ENCODE results near the gene BRINP3.

Gene BRINP3

DNA sequence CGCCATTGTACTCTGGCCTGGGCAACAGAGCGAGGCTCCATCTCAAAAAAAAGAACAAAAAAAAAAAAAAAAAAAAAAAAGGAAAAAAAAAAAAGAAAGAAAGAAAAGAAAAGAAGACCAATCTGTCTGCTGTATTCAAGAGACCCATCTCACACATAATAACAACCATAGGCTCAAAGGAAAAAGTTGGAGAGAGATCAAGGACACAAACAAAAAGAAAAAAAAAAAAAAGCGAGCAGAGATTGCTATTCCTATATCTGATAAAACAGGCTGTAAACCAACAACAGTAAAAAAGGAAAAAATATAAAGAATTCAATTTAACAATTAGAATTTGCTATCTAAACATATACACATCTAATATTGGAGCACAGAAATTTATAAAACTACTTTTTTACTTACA lies 150.4 kb downstream of the BRINP3 start:
- H4K20me1 ChIP-seq (ENCODE audit: insufficient read depth, low read length): no peaks in the 10 kb centered on the region
- no peak for TF ChIP-seq EZH2 (IDR thresholded peaks at IDR 0.05; ENCODE audit: borderline replicate concordance, low read length)
- TF ChIP-seq, protein P1, sequence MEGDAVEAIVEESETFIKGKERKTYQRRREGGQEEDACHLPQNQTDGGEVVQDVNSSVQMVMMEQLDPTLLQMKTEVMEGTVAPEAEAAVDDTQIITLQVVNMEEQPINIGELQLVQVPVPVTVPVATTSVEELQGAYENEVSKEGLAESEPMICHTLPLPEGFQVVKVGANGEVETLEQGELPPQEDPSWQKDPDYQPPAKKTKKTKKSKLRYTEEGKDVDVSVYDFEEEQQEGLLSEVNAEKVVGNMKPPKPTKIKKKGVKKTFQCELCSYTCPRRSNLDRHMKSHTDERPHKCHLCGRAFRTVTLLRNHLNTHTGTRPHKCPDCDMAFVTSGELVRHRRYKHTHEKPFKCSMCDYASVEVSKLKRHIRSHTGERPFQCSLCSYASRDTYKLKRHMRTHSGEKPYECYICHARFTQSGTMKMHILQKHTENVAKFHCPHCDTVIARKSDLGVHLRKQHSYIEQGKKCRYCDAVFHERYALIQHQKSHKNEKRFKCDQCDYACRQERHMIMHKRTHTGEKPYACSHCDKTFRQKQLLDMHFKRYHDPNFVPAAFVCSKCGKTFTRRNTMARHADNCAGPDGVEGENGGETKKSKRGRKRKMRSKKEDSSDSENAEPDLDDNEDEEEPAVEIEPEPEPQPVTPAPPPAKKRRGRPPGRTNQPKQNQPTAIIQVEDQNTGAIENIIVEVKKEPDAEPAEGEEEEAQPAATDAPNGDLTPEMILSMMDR (IDR thresholded peaks at IDR 0.05; ENCODE audit: low read length): no peak

DNA sequence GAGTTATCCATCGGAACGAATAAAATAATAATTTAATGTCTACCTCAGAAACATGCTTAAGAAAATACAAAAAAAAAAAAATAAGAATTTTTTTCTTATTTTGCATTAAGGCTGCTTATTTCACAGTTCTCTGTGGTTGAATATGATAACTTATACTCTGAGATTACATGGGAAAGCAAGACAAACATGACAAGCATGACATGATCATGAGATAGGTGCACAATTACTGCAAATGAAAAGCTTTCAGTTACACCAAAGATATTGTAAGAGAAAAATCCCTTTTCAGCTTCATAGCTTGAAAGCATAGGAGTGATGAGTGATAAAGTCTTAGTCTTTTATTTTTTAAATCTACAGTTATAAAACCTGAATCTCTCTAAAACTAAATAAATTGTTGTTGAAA lies 154.1 kb downstream of the BRINP3 start:
- Histone ChIP-seq H3K27ac (ENCODE audit: low read depth, low read length, poor library complexity, severe bottlenecking) (no peak overlapping the region), H2AFZ (ENCODE audit: low read length) (no peak overlapping the region), H3K4me1 (ENCODE audit: insufficient read depth, low read length, severe bottlenecking) (no peaks in the 10 kb centered on the region), H3K4me2 (ENCODE audit: low read length) (no peak overlapping the region), H3K36me3 (ENCODE audit: insufficient read depth, low read length) (no peaks in the 10 kb centered on the region), H3K9ac (ENCODE audit: low read length) (no peak overlapping the region), H3F3A (ENCODE audit: insufficient read depth, low read length) (no peaks in the 10 kb centered on the region), H3K27me3 (ENCODE audit: insufficient read depth, low read length) (no peaks in the 10 kb centered on the region), H3K4me3 (ENCODE audit: low read depth, low read length, poor library complexity, severe bottlenecking) (no peak overlapping the region), H3K79me2 (ENCODE audit: insufficient read depth, low read length) (no peaks in the 10 kb centered on the region), H4K20me1 (ENCODE audit: insufficient read depth, low read length) (no peaks in the 10 kb centered on the region), H3K9me2 (ENCODE audit: low read depth, low read length) (no peaks in the 10 kb centered on the region), H3K9me3 (ENCODE audit: low read length) (no peaks in the 10 kb centered on the region)
- no peak for TF ChIP-seq EZH2 (IDR thresholded peaks at IDR 0.05; ENCODE audit: borderline replicate concordance, low read length)
- TF ChIP-seq, protein P1 (IDR thresholded peaks at IDR 0.05; ENCODE audit: low read length): no peak

More for the DNA sequence above, 150.4 kb downstream of the BRINP3 start:
- Histone ChIP-seq H3K4me3 (ENCODE audit: low read depth, low read length, poor library complexity, severe bottlenecking) (no peak overlapping the region), H3K4me1 (ENCODE audit: insufficient read depth, low read length, severe bottlenecking) (no peaks in the 10 kb centered on the region), H3F3A (ENCODE audit: insufficient read depth, low read length) (no peaks in the 10 kb centered on the region), H3K9me2 (ENCODE audit: low read depth, low read length) (no peaks in the 10 kb centered on the region), H3K27me3 (ENCODE audit: insufficient read depth, low read length) (no peaks in the 10 kb centered on the region), H3K36me3 (ENCODE audit: insufficient read depth, low read length) (no peaks in the 10 kb centered on the region), H3K4me2 (ENCODE audit: low read length) (no peak overlapping the region), H2AFZ (ENCODE audit: low read length) (no peak overlapping the region), H3K9me3 (ENCODE audit: low read length) (no peaks in the 10 kb centered on the region), H3K27ac (ENCODE audit: low read depth, low read length, poor library complexity, severe bottlenecking) (no peak overlapping the region), H3K9ac (ENCODE audit: low read length) (no peak overlapping the region), H3K79me2 (ENCODE audit: insufficient read depth, low read length) (no peaks in the 10 kb centered on the region)

DNA sequence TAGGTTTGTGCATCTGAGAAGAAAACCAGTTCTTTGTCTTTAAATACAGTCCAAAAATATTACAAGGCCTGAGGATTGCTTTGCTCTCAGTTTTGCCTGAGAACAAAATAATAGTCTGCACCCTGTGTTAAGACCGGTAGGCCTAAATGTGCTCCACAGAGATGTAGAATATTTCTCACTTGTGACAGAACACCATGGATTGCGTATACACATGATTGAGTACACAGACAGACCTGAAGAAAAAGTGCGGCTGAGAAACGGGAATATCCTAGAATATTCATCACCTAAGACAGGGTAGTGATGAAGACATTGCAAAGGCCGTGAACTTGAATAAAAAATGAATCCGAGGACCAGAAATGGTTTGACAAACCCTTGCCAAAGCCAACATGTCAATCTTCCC lies 155.4 kb downstream of the BRINP3 start:
- no peaks in the 10 kb centered on the region for H3K9me3 ChIP-seq (ENCODE audit: low read length)
- no peak overlapping the region for H3K9ac ChIP-seq (ENCODE audit: low read length)
- H3K4me2 ChIP-seq (ENCODE audit: low read length): no peak overlapping the region
- no peak overlapping the region for H3K4me3 ChIP-seq (ENCODE audit: low read depth, low read length, poor library complexity, severe bottlenecking)
- H3F3A ChIP-seq (ENCODE audit: insufficient read depth, low read length): no peaks in the 10 kb centered on the region
- H3K4me1 ChIP-seq (ENCODE audit: insufficient read depth, low read length, severe bottlenecking): no peaks in the 10 kb centered on the region
- no peaks in the 10 kb centered on the region for H4K20me1 ChIP-seq (ENCODE audit: insufficient read depth, low read length)
- no peak overlapping the region for H2AFZ ChIP-seq (ENCODE audit: low read length)
- no peak overlapping the region for H3K27ac ChIP-seq (ENCODE audit: low read depth, low read length, poor library complexity, severe bottlenecking)
- TF ChIP-seq EZH2 (IDR thresholded peaks at IDR 0.05; ENCODE audit: borderline replicate concordance, low read length): no peak
- TF ChIP-seq, protein P1 (IDR thresholded peaks at IDR 0.05; ENCODE audit: low read length): no peak
- no peaks in the 10 kb centered on the region for H3K27me3 ChIP-seq (ENCODE audit: insufficient read depth, low read length)
- H3K79me2 ChIP-seq (ENCODE audit: insufficient read depth, low read length): no peaks in the 10 kb centered on the region
- H3K9me2 ChIP-seq (ENCODE audit: low read depth, low read length): no peaks in the 10 kb centered on the region
- no peaks in the 10 kb centered on the region for H3K36me3 ChIP-seq (ENCODE audit: insufficient read depth, low read length)
